Right cardiac atrium (tissue), 5 donors: ENCODE measurements around the gene EEPD1. TPM values are rescaled to one million over a fixed set of nuclear protein-coding genes. Genes with fewer than 3 reads are reported as not detected.
A peak's percentile ranks its signal among the peaks of the same experiment; 100 is the strongest.

ENCODE experiments used
- ATAC-seq, 2 donors: fragments of 200-7000 bp; cut with Tn5 transposase; one replicate each; pipeline versions ENCODE4 v1.8.0 to v1.9.1; 2020; ENCODE audit warnings: moderate library complexity in 2 of 2, mild to moderate bottlenecking in 1 of 2
- DNase-seq, 3 donors: peaks; one replicate each; pipeline ENCODE4 v3.0.0-alpha.2; 2020
- H3K27ac ChIP-seq: one replicate; pipeline ENCODE4 v1.5.1; 2013; ENCODE audit warnings: mild to moderate bottlenecking, low read length, control low read depth, moderate library complexity
- H3K27me3 ChIP-seq: one replicate; pipeline ENCODE4 v1.6.1; 2013; ENCODE audit not compliant: control insufficient read depth, insufficient read depth
- H3K4me1 ChIP-seq: one replicate; pipeline ENCODE4 v1.6.1; 2013; ENCODE audit warnings: low read length; ENCODE audit not compliant: control insufficient read depth, insufficient read depth
- H3K4me3 ChIP-seq: one replicate; pipeline ENCODE4 v1.5.1; 2013; ENCODE audit warnings: low read length, control low read depth
- H3K9me3 ChIP-seq: one replicate; pipeline ENCODE4 v1.6.1; 2013; ENCODE audit warnings: low read length; ENCODE audit not compliant: control insufficient read depth
- WGBS: extraction: QIAGEN DNeasy Blood & Tissue Kit; methylation state at CpG from one replicate; pipeline ENCODE4 v1.1.7; 2013; 5-methylcytosine and 5-hydroxymethylcytosine counted together
- intact Hi-C, 4 donors: fragments of 100-400 bp; cut with DNase I; formaldehyde crosslinking; loops; one replicate each; pipeline versions ENCODE4 v1.11.0 to v1.14.0; 2022 to 2023
- polyA plus RNA-seq: library from polyadenylated mRNA; stranded (reverse); fragments of 200-250 nt; gene quantifications from one replicate; pipeline ENCODE4 v1.2.3, GENCODE V29; 2013
- total RNA-seq, 4 donors: library from RNA; stranded (reverse); fragmentation: NEBNext Ultra II Directional; extraction: Animal tissue kit (Norgen Biotek cat#: 25700); gene quantifications; one replicate each; pipeline ENCODE4 v1.2.1, GENCODE V29; 2021
- donor health status: healthy with polysubstance abuse.
- donor health status: DM: no; HTN: yes; CAD: no.
- donor health status: DM: no; HTN: no; CAD: no.
- donor health status: DM: no; HTN: yes; CAD: no; lungs with severe emphysema.
- donor health status: DM: yes; HTN: yes; CAD: no.

The EEPD1 gene
- total and polyA plus RNA-seq, 5 donors, result 3.0 to 7.8 (median 4.4) TPM

- no peak for DNase-seq
- WGBS, result 87% methylated on average over 19 of the region's 19 CpGs
- no peak overlapping the region for H3K27ac ChIP-seq
Observed at GRCh38 chr7:36284456-36285090, 131.5 kb downstream of the EEPD1 start.

GRCh38 chr7:36285276-36285675, 132.2 kb downstream of the EEPD1 start:
- ATAC-seq (no peak), DNase-seq (no peak)
- Histone ChIP-seq H3K9me3 (no peaks in the 10 kb centered on the region), H3K4me1 (peaks cover 2% of the 10 kb centered on the region), H3K4me3 (no peak overlapping the region), H3K27ac (no peak overlapping the region), H3K27me3 (no peaks in the 10 kb centered on the region)
- WGBS, result 73% methylated on average over 9 of the region's 9 CpGs
- intact Hi-C loops, result loop anchor here in 2 of 4 donors (5.0 kb wide), 1 partner anchor 128 kb away; no protein-coding TSS in a partner anchor

More at GRCh38 chr7:36284456-36285090, 131.5 kb downstream of the EEPD1 start:
- no peak for ATAC-seq
- intact Hi-C loops, result loop anchor here in 2 of 4 donors (5.0 kb wide), 1 partner anchor 127 kb away; no protein-coding TSS in a partner anchor
- H3K27me3 ChIP-seq, result no peaks in the 10 kb centered on the region
- H3K4me1 ChIP-seq, result peaks cover 2% of the 10 kb centered on the region
- no peaks in the 10 kb centered on the region for H3K9me3 ChIP-seq
- no peak overlapping the region for H3K4me3 ChIP-seq

GRCh38 chr7:36286226-36286625, 133.2 kb downstream of the EEPD1 start:
- Histone ChIP-seq H3K27ac (peak overlapping the region; percentile 32), H3K4me1 (peaks cover 4% of the 10 kb centered on the region), H3K9me3 (no peaks in the 10 kb centered on the region), H3K4me3 (no peak overlapping the region), H3K27me3 (no peaks in the 10 kb centered on the region)
- DNase-seq (no peak), ATAC-seq (no peak)
- WGBS, result 80% methylated on average over 2 of the region's 2 CpGs
- intact Hi-C loops, result loop anchor here in 2 of 4 donors (5.0 kb wide), 1 partner anchor 129 kb away; no protein-coding TSS in a partner anchor

GRCh38 chr7:36286688-36287087, 133.6 kb downstream of the EEPD1 start:
- DNase-seq, result no peak
- peaks cover 5% of the 10 kb centered on the region for H3K4me1 ChIP-seq
- H3K27me3 ChIP-seq, result no peaks in the 10 kb centered on the region
- WGBS, result 86% methylated on average over 4 of the region's 4 CpGs
- intact Hi-C loops, result loop anchor here in 2 of 4 donors (5.0 kb wide), 1 partner anchor 129 kb away; no protein-coding TSS in a partner anchor
- no peak for ATAC-seq
- H3K9me3 ChIP-seq, result no peaks in the 10 kb centered on the region
- H3K4me3 ChIP-seq, result no peak overlapping the region
- H3K27ac ChIP-seq, result peak overlapping the region; percentile 32

- no peak for ATAC-seq
- Histone ChIP-seq H3K4me3 (no peak overlapping the region), H3K27me3 (no peaks in the 10 kb centered on the region), H3K4me1 (peaks cover 5% of the 10 kb centered on the region), H3K27ac (peak overlapping the region; percentile 57), H3K9me3 (no peaks in the 10 kb centered on the region)
- intact Hi-C loops, result loop anchor here in 2 of 4 donors (5.0 kb wide), 1 partner anchor 130 kb away; no protein-coding TSS in a partner anchor
- no peak for DNase-seq
- WGBS, result 64% methylated on average over 19 of the region's 19 CpGs
Observed at GRCh38 chr7:36287371-36288241, 134.6 kb downstream of the EEPD1 start.

- DNase-seq, result no peak
- no peak overlapping the region for H3K27ac ChIP-seq
- H3K4me3 ChIP-seq, result no peak overlapping the region
- no peaks in the 10 kb centered on the region for H3K27me3 ChIP-seq
- intact Hi-C loops, result loop anchor here in 2 of 4 donors (5.0 kb wide), 1 partner anchor 131 kb away; no protein-coding TSS in a partner anchor
- 99% methylated on average over 5 of the region's 5 CpGs for WGBS
- H3K9me3 ChIP-seq, result no peaks in the 10 kb centered on the region
- no peak for ATAC-seq
- peaks cover 5% of the 10 kb centered on the region for H3K4me1 ChIP-seq
Observed at GRCh38 chr7:36288501-36288900, 135.4 kb downstream of the EEPD1 start.

GRCh38 chr7:36289833-36290661, 137.0 kb downstream of the EEPD1 start:
- ATAC-seq, result no peak
- no peaks in the 10 kb centered on the region for H3K27me3 ChIP-seq
- WGBS, result 81% methylated on average over 7 of the region's 7 CpGs
- H3K4me1 ChIP-seq, result peaks cover 5% of the 10 kb centered on the region
- peak overlapping the region; percentile 21 for H3K27ac ChIP-seq
- intact Hi-C loops, result loop anchor here (2.0 to 5.0 kb wide), 3 partner anchors 133 to 305 kb away; no protein-coding TSS in a partner anchor
- H3K4me3 ChIP-seq, result no peak overlapping the region
- DNase-seq, result no peak
- H3K9me3 ChIP-seq, result no peaks in the 10 kb centered on the region

GRCh38 chr7:36291387-36292316, 138.6 kb downstream of the EEPD1 start:
- 16% methylated on average over 18 of the region's 18 CpGs for WGBS
- Histone ChIP-seq H3K4me3 (peak overlapping the region; percentile 48), H3K27ac (peak overlapping the region; percentile 90), H3K27me3 (no peaks in the 10 kb centered on the region), H3K9me3 (no peaks in the 10 kb centered on the region), H3K4me1 (peaks cover 3% of the 10 kb centered on the region)
- DNase-seq (peak; percentile 83 to 95 (median 93)), ATAC-seq (peak; percentile 94 to 96)
- intact Hi-C loops, result loop anchor here (1.0 to 5.0 kb wide), 4 partner anchors 304 to 307 kb away; no protein-coding TSS in a partner anchor

- Histone ChIP-seq H3K27me3 (no peaks in the 10 kb centered on the region), H3K27ac (no peak overlapping the region), H3K4me1 (peaks cover 5% of the 10 kb centered on the region), H3K9me3 (no peaks in the 10 kb centered on the region), H3K4me3 (no peak overlapping the region)
- 69% methylated on average over 5 of the region's 5 CpGs for WGBS
- DNase-seq, result no peak
- no peak for ATAC-seq
- intact Hi-C loops, result no loop called here
Observed at GRCh38 chr7:36295090-36295489, 142.0 kb downstream of the EEPD1 start.
